ENCODE results near the gene XKR7.
"Not testable (repeated sequence)": the region's sequence is repeated elsewhere in the genome, so short reads cannot be mapped to it uniquely, and the experiment has no call there.

The XKR7 gene

GRCh38 chr20:31967830-31968249 lies at the start of gene XKR7:
XKR7 (plus strand) TSS chr20:31968151; CDS start chr20:31968176, 25 bp downstream.
- Histone ChIP-seq H3K36me3 (no peaks in the 10 kb centered on the region), H3K27ac (no peak within 1 kb of the TSS), H3K9ac (no peak within 1 kb of the TSS), H3K4me2 (peak within 1 kb of the TSS; percentile 98), H3K9me3 (no peaks in the 10 kb centered on the region), H4K20me1 (0 out of 2 replicates have a peak, but pooled peaks cover 17% of the 10 kb centered on the region), H3K4me1 (peaks cover 55% of the 10 kb centered on the region), H3K4me3 (peak within 1 kb of the TSS; percentile 69), H3K27me3 (peaks cover 28% of the 10 kb centered on the region)
- no peak for TF ChIP-seq Cebpa-rat (IDR thresholded peaks at IDR 0.05)

- no peaks in the 10 kb centered on the region for H3K36me3 ChIP-seq
- no peaks in the 10 kb centered on the region for H4K20me1 ChIP-seq
- H3K4me1 ChIP-seq = peaks cover 27% of the 10 kb centered on the region
- no peak overlapping the region for H3K4me2 ChIP-seq
- no peak for TF ChIP-seq Cebpa-rat (IDR thresholded peaks at IDR 0.05)
- H3K9me3 ChIP-seq = no peaks in the 10 kb centered on the region
- H3K27ac ChIP-seq = no peak overlapping the region
- H3K9ac ChIP-seq = no peak overlapping the region
- no peaks in the 10 kb centered on the region for H3K27me3 ChIP-seq
- no peak overlapping the region for H3K4me3 ChIP-seq
Observed at GRCh38 chr20:31918466-31919105, 49.4 kb upstream of the XKR7 start.

- Histone ChIP-seq H3K27me3 (no peaks in the 10 kb centered on the region), H3K4me3 (no peak overlapping the region), H3K36me3 (no peaks in the 10 kb centered on the region), H3K9me3 (no peaks in the 10 kb centered on the region), H3K27ac (no peak overlapping the region), H3K4me1 (peaks cover 30% of the 10 kb centered on the region), H4K20me1 (no peaks in the 10 kb centered on the region), H3K4me2 (no peak overlapping the region), H3K9ac (no peak overlapping the region)
- no peak for TF ChIP-seq Cebpa-rat (IDR thresholded peaks at IDR 0.05)
Observed at GRCh38 chr20:31919410-31920155, 48.4 kb upstream of the XKR7 start.

GRCh38 chr20:31920275-31920855 lies 47.6 kb upstream of the XKR7 start:
- no peaks in the 10 kb centered on the region for H3K9me3 ChIP-seq
- H3K4me2 ChIP-seq = no peak overlapping the region
- H3K36me3 ChIP-seq = no peaks in the 10 kb centered on the region
- H3K4me3 ChIP-seq = no peak overlapping the region
- no peak for TF ChIP-seq Cebpa-rat (IDR thresholded peaks at IDR 0.05)
- H3K9ac ChIP-seq = no peak overlapping the region
- H3K4me1 ChIP-seq = peaks cover 32% of the 10 kb centered on the region
- no peaks in the 10 kb centered on the region for H3K27me3 ChIP-seq
- H4K20me1 ChIP-seq = no peaks in the 10 kb centered on the region
- H3K27ac ChIP-seq = no peak overlapping the region

- not testable (repeated sequence) for H3K27ac ChIP-seq, H3K36me3 ChIP-seq, H3K9me3 ChIP-seq, H3K27me3 ChIP-seq, H3K4me2 ChIP-seq, H3K9ac ChIP-seq, H4K20me1 ChIP-seq, H3K4me3 ChIP-seq
- H3K4me1 ChIP-seq = peaks cover 32% of the 10 kb centered on the region
Observed at GRCh38 chr20:31921480-31921879, 46.5 kb upstream of the XKR7 start.

GRCh38 chr20:31922181-31922580 lies 45.8 kb upstream of the XKR7 start:
- peaks cover 32% of the 10 kb centered on the region for H3K4me1 ChIP-seq
- no peak overlapping the region for H3K4me3 ChIP-seq
- H4K20me1 ChIP-seq = no peaks in the 10 kb centered on the region
- no peaks in the 10 kb centered on the region for H3K9me3 ChIP-seq
- H3K9ac ChIP-seq = no peak overlapping the region
- no peaks in the 10 kb centered on the region for H3K36me3 ChIP-seq
- H3K27ac ChIP-seq = no peak overlapping the region
- H3K27me3 ChIP-seq = no peaks in the 10 kb centered on the region
- H3K4me2 ChIP-seq = no peak overlapping the region
- TF ChIP-seq Cebpa-rat (IDR thresholded peaks at IDR 0.05) = no peak

GRCh38 chr20:31922588-31922987 lies 45.4 kb upstream of the XKR7 start:
- Histone ChIP-seq H4K20me1 (no peaks in the 10 kb centered on the region), H3K36me3 (no peaks in the 10 kb centered on the region), H3K9me3 (no peaks in the 10 kb centered on the region), H3K27me3 (no peaks in the 10 kb centered on the region), H3K9ac (no peak overlapping the region), H3K4me3 (no peak overlapping the region), H3K4me1 (peaks cover 32% of the 10 kb centered on the region), H3K4me2 (no peak overlapping the region), H3K27ac (no peak overlapping the region)
- no peak for TF ChIP-seq Cebpa-rat (IDR thresholded peaks at IDR 0.05)

GRCh38 chr20:31923388-31924331 lies 44.3 kb upstream of the XKR7 start:
- no peak for TF ChIP-seq Cebpa-rat (IDR thresholded peaks at IDR 0.05)
- Histone ChIP-seq H3K4me1 (peaks cover 24% of the 10 kb centered on the region), H3K27me3 (no peaks in the 10 kb centered on the region), H3K4me3 (no peak overlapping the region), H3K36me3 (no peaks in the 10 kb centered on the region), H3K4me2 (peak overlapping the region; percentile 61), H3K9me3 (no peaks in the 10 kb centered on the region), H4K20me1 (no peaks in the 10 kb centered on the region), H3K27ac (no peak overlapping the region), H3K9ac (no peak overlapping the region)

- no peak for TF ChIP-seq Cebpa-rat (IDR thresholded peaks at IDR 0.05)
- H3K9ac ChIP-seq = no peak overlapping the region
- peaks cover 24% of the 10 kb centered on the region for H3K4me1 ChIP-seq
- no peaks in the 10 kb centered on the region for H4K20me1 ChIP-seq
- H3K4me3 ChIP-seq = no peak overlapping the region
- no peaks in the 10 kb centered on the region for H3K36me3 ChIP-seq
- H3K9me3 ChIP-seq = no peaks in the 10 kb centered on the region
- no peak overlapping the region for H3K4me2 ChIP-seq
- H3K27me3 ChIP-seq = no peaks in the 10 kb centered on the region
- no peak overlapping the region for H3K27ac ChIP-seq
Observed at GRCh38 chr20:31924561-31924960, 43.4 kb upstream of the XKR7 start.
